ENCODE data around the gene CARM1. TPM values are rescaled to one million over a fixed set of nuclear protein-coding genes. Genes with fewer than 3 reads are reported as not detected.

The CARM1 gene
- total RNA-seq, 2 donors from 2014 or later, result 6.3 to 11.7 TPM

DNA sequence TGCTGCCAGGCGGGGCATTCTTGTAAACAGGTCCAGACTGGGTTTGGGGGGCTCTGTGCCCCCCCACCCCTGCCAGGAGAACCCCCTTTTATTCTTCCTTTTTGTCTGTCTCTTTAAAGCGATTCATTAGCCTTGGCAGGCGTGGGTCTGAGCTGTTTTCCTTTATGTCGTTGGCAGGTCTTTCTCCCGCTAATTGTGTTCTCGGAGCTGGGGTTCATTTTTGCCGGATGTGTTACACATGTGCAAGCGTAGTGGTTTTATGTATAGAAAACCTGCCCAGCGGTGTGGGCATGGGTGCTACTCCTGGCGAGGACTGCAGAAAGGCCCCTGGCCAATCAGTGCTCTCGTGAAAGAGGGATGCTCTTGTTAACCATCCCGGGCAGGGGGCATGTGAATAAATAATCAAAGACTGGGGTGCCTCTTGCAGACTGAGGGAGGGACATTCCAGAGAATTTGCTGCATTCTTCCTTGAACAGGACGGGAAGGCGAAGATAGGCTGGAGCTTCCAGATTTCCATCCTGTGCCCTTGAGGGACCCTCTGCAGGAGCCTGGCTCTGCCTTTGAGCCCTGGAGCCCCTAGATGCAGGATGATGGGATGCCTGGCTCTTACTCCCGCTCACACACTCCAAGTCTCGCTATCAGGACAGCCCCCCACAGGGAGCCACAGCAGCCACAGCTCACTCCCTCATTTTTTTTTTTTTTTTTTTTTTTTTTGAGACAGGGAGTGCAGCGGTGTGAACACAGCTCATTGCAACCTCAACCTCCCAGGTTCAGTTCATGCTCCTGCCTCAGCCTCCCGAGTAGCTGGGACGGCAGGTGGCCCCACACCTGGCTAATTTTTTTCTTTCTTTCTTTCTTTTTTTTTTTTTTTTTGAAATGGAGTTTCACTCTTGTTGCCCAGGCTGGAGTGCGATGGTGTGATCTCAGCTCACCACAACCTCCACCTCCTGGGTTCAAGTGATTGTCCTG is 14.1 kb downstream of the CARM1 start:
- Histone ChIP-seq H3K9me3 (no peaks in the 10 kb centered on the region), H3K4me3 (no peak overlapping the region), H3K27ac (no peak overlapping the region), H3K36me3 (replicated peaks in 1 of 2; ENCODE audit: insufficient read depth in 1 of 2, low read depth in 2 of 2) (no peaks in the 10 kb centered on the region), H3K27me3 (no peaks in the 10 kb centered on the region), H3K4me1 (no peaks in the 10 kb centered on the region)
- WGBS, 2 donors, result 83 to 87% methylated on average over 18 to 20 of the region's 20 CpGs
- intact Hi-C loops (cut with DNase I), result no loop called here
- ATAC-seq (no peak), DNase-seq (no peak)
- TF ChIP-seq, protein P1, sequence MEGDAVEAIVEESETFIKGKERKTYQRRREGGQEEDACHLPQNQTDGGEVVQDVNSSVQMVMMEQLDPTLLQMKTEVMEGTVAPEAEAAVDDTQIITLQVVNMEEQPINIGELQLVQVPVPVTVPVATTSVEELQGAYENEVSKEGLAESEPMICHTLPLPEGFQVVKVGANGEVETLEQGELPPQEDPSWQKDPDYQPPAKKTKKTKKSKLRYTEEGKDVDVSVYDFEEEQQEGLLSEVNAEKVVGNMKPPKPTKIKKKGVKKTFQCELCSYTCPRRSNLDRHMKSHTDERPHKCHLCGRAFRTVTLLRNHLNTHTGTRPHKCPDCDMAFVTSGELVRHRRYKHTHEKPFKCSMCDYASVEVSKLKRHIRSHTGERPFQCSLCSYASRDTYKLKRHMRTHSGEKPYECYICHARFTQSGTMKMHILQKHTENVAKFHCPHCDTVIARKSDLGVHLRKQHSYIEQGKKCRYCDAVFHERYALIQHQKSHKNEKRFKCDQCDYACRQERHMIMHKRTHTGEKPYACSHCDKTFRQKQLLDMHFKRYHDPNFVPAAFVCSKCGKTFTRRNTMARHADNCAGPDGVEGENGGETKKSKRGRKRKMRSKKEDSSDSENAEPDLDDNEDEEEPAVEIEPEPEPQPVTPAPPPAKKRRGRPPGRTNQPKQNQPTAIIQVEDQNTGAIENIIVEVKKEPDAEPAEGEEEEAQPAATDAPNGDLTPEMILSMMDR (IDR thresholded peaks at IDR 0.05), result no peak

DNA sequence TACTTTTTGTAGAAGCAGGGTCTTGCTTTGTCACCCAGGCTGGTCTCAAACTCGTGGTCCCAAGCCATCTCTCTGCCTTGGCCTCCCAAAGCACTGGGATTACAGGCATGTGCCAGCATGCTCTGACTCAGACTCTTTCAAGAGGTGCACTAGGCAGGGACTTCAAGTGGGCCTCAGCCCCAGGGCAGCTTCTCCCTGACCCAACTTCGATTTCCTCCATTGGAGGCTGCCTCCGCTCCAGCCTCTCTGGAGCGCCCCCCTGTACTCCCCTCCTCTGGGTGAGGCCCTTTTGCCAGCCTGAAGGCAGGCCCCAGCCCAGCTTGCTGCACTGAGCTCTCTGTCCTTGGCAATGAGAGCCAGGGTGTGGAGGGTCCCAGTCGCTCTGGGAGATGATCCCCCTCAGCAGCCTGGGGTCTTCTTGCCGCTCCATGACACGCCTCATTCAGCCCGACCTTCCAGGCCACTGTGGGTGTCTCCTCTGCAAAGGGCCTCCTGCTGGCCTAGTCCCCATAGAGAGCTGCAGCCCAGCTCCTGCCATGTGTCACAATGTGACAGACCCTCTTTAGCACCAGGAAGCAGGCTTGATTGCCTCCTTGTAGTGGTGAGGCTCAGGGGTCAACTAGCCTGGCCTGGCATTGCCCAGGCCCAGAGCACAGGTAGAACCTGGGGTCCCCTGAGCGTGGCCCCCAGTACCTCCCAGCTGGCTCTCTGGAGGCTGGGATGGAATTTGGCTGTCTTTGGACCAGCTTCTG is 16.4 kb downstream of the CARM1 start:
- Histone ChIP-seq H3K27ac (no peak overlapping the region), H3K4me3 (no peak overlapping the region), H3K9me3 (no peaks in the 10 kb centered on the region), H3K4me1 (peaks cover 16% of the 10 kb centered on the region), H3K27me3 (no peaks in the 10 kb centered on the region), H3K36me3 (replicated peaks in 1 of 2; ENCODE audit: insufficient read depth in 1 of 2, low read depth in 2 of 2) (no peaks in the 10 kb centered on the region)
- no peak for ATAC-seq
- 84 to 97% methylated on average over 5 to 8 of the region's 9 CpGs for WGBS, 2 donors
- no peak for TF ChIP-seq POLR2A (IDR thresholded peaks at IDR 0.05)
- TF ChIP-seq, protein P1 (IDR thresholded peaks at IDR 0.05), result no peak
- no peak for DNase-seq
- intact Hi-C loops (cut with DNase I), result no loop called here

DNA sequence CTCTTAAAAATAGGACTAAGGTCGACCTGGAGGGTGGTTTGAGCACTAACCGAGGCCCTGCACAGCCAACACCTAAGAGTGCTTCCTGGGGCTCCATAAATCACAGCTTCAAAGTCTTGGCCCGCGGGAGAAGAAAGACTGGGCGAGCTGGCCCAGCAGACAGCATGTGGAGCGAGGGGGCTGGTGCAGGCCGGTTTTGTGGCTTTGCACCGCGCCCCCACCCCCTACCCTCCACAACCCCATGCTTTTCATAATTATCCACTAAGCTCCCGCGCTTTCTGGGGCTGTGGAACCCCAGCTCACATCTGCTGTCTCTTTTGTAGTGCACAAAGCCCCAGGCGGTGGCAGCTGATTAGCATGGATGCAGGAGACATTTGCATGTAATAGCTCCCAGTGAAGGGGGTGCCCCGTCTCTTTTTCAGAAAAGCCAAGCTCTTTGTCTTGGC is 17.1 kb downstream of the CARM1 start:
- intact Hi-C loops (cut with DNase I), result no loop called here
- H3K4me3 ChIP-seq, result no peak overlapping the region
- no peaks in the 10 kb centered on the region for H3K9me3 ChIP-seq
- H3K36me3 ChIP-seq (replicated peaks in 1 of 2; ENCODE audit: insufficient read depth in 1 of 2, low read depth in 2 of 2), result no peaks in the 10 kb centered on the region
- DNase-seq, result no peak
- 75 to 91% methylated on average over 4 to 13 of the region's 13 CpGs for WGBS, 2 donors
- peaks cover 16% of the 10 kb centered on the region for H3K4me1 ChIP-seq
- no peak for TF ChIP-seq POLR2A (IDR thresholded peaks at IDR 0.05)
- TF ChIP-seq, protein P1 (IDR thresholded peaks at IDR 0.05), result no peak
- no peaks in the 10 kb centered on the region for H3K27me3 ChIP-seq
- H3K27ac ChIP-seq, result no peak overlapping the region
- no peak for ATAC-seq

DNA sequence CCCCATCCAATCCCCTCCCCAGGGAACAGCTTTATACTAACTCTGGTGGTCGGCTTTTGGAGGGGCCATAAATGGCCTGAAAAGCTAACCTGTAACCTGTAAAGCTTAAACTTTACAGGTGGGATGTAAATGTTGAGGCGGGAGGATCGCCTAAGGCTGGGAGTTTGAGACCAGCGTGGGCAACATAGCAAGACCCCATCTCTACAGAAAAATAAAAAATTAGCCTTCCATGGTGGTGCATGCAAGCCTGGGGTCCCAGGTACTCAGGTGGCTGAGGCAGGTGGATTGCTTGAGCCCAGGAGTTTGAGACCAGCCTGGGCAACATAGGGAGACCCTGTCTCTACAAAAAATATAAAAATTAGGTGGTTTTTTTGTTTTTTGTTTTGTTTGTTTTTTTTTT is 18.5 kb downstream of the CARM1 start:
- Histone ChIP-seq H3K4me3 (no peak overlapping the region), H3K27me3 (no peaks in the 10 kb centered on the region), H3K9me3 (no peaks in the 10 kb centered on the region), H3K4me1 (peaks cover 16% of the 10 kb centered on the region), H3K27ac (no peak overlapping the region), H3K36me3 (replicated peaks in 1 of 2; ENCODE audit: insufficient read depth in 1 of 2, low read depth in 2 of 2) (no peaks in the 10 kb centered on the region)
- intact Hi-C loops (cut with DNase I), result no loop called here
- WGBS, 2 donors, result 94 to 96% methylated on average over 4 of the region's 4 CpGs
- ATAC-seq (no peak), DNase-seq (no peak)
- TF ChIP-seq POLR2A (IDR thresholded peaks at IDR 0.05), result no peak
- TF ChIP-seq, protein P1 (IDR thresholded peaks at IDR 0.05), result no peak

Data from body of pancreas (tissue), 4 donors.